ENCODE results near the gene RASA3.

DNA sequence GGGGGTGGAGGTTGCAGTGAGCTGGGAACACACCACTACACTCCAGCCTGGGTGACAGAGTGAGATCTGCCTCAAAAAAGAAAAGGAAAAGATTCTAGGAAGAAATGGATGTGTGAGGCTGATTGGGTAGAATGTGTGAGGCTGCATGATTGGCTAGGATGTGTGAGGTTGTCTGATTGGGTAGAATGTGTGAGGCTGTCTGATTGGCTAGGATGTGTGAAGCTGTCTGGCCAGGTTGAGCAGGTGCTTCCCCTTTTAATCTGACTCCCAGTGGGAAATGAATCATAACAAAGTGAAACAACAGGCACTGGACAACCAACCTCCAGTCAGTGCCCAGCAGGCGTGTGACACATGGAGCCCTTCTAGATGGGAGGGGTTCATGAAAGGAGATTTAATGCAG, 173.2 kb downstream of the RASA3 start:
- TF ChIP-seq CTCF (IDR thresholded peaks at IDR 0.05; ENCODE audit: extremely low read depth in 1 of 2, insufficient read depth in 1 of 2, low read depth in 1 of 2, low read length in 2 of 2) (no peak), POLR2A (IDR thresholded peaks at IDR 0.05; ENCODE audit: low read depth, low read length) (no peak), POLR2AphosphoS5 (IDR thresholded peaks at IDR 0.05; ENCODE audit: insufficient read depth, low read depth, low read length) (no peak), EZH2 (IDR thresholded peaks at IDR 0.05; ENCODE audit: borderline replicate concordance, low read depth, low read length, severe bottlenecking) (no peak), JUN (IDR thresholded peaks at IDR 0.05; ENCODE audit: borderline replicate concordance, insufficient read depth, insufficient read length, low read depth) (no peak), GATA2 (IDR thresholded peaks at IDR 0.05; ENCODE audit: insufficient read depth, insufficient read length, low read depth, low read length) (no peak)
- TF ChIP-seq, protein P1, sequence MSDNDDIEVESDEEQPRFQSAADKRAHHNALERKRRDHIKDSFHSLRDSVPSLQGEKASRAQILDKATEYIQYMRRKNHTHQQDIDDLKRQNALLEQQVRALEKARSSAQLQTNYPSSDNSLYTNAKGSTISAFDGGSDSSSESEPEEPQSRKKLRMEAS (IDR thresholded peaks at IDR 0.05; ENCODE audit: insufficient read depth, insufficient read length): no peak

All from endothelial cell of umbilical vein (primary cell).